PC-3 (cell line): ENCODE results near the gene VAT1L.

Experiments
- EZH2 ChIP-seq: fragments of 300-600 bp; sonication (generic); IDR thresholded peaks from one replicate; pipeline ENCODE4 v1.6.1; 2017; ENCODE audit warnings: antibody characterized with exemption, mild to moderate bottlenecking, low read length; ENCODE audit not compliant: unreplicated experiment
- EZH2phosphoT487 ChIP-seq: fragments of 300-600 bp; sonication (generic); IDR thresholded peaks from 2 replicates; pipeline ENCODE4 v1.6.1; 2018; ENCODE audit warnings: mild to moderate bottlenecking, antibody characterized with exemption, low read length, borderline replicate concordance
- TF ChIP-seq, protein P1 (sequence below): fragments of 300-600 bp; sonication (generic); conservative IDR thresholded peaks from 2 replicates; pipeline ENCODE4 v1.5.1; 2017; ENCODE audit warnings: antibody characterized with exemption, low read depth, mild to moderate bottlenecking, low read length

DNA sequence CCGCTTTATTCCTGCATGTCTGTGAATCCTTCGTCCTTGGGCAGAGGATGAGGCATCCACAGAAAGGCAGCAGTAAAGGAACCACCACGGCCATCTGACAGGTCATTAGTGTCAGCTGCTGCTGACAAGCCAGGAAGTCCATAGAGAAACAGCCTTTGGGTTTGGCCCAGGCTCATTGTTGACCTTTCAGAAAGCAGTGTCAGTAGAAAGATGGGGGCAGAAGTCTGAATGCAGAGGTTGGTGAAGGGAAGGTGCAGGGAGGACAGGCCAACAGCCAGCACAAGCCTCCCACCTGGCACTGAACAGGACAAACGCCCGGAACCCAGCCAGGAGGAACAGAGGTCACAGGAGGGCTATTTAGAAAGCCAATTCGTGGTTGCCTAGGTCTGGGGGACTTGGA, 105.8 kb downstream of the VAT1L start:
- TF ChIP-seq, protein P1, sequence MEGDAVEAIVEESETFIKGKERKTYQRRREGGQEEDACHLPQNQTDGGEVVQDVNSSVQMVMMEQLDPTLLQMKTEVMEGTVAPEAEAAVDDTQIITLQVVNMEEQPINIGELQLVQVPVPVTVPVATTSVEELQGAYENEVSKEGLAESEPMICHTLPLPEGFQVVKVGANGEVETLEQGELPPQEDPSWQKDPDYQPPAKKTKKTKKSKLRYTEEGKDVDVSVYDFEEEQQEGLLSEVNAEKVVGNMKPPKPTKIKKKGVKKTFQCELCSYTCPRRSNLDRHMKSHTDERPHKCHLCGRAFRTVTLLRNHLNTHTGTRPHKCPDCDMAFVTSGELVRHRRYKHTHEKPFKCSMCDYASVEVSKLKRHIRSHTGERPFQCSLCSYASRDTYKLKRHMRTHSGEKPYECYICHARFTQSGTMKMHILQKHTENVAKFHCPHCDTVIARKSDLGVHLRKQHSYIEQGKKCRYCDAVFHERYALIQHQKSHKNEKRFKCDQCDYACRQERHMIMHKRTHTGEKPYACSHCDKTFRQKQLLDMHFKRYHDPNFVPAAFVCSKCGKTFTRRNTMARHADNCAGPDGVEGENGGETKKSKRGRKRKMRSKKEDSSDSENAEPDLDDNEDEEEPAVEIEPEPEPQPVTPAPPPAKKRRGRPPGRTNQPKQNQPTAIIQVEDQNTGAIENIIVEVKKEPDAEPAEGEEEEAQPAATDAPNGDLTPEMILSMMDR: no peak
- TF ChIP-seq EZH2phosphoT487 (no peak), EZH2 (no peak)
